H1 (cell line): ENCODE data around the gene JAKMIP2. TPM values are rescaled to one million over a fixed set of nuclear protein-coding genes. Genes with fewer than 3 reads are reported as not detected.

ENCODE experiments used
- CTCF ChIA-PET: fragments of 300-600 bp; sonication (Branson Sonifier 250); formaldehyde crosslinking; loops from one replicate; lab custom pipeline; 2021; ENCODE audit not compliant: partially characterized antibody; lab: Charles Lee
- POLR2A ChIA-PET: fragments of 300-600 bp; sonication (Branson Sonifier 250); formaldehyde crosslinking; loops from one replicate; lab custom pipeline; 2021; ENCODE audit warnings: inconsistent platforms; ENCODE audit not compliant: partially characterized antibody; lab: Charles Lee
- DNase-seq, 2 experiments: peaks; one replicate each; pipeline versions ENCODE4 v3.0.0 to v3.0.0-alpha.2; 2010 to 2022; ENCODE audit warnings: low spot score in 2 of 2, low read depth in 1 of 2, mixed read lengths in 1 of 2
- FAIRE-seq: peaks from 2 replicates; lab custom pipeline; 2011; peaks lifted over from hg19 to GRCh38; lab: Jason Lieb, UNC
- H2AFZ ChIP-seq: 2 replicates; pipeline ENCODE4 v1.8.1; 2012; ENCODE audit warnings: low read length, inconsistent platforms
- H2AK5ac ChIP-seq: 2 replicates; pipeline ENCODE4 v1.6.1; 2013; ENCODE audit warnings: low read depth, low read length
- H2BK120ac ChIP-seq: replicated peaks from 2 replicates; pipeline ENCODE3; 2013; ENCODE audit warnings: low read depth, low read length, inconsistent platforms
- H2BK12ac ChIP-seq: 2 replicates; pipeline ENCODE4 v1.6.1; 2013; ENCODE audit warnings: low read depth, low read length
- H2BK15ac ChIP-seq: 2 replicates; pipeline ENCODE4 v1.6.1; 2013; ENCODE audit warnings: low read length
- H2BK20ac ChIP-seq: 2 replicates; pipeline ENCODE4 v1.6.1; 2013; ENCODE audit warnings: low read length
- H2BK5ac ChIP-seq: 2 replicates; pipeline ENCODE4 v1.6.1; 2013; ENCODE audit warnings: low read depth, low read length
- H3K14ac ChIP-seq: 2 replicates; pipeline ENCODE4 v1.6.1; 2013; ENCODE audit warnings: inconsistent platforms; ENCODE audit not compliant: insufficient read length
- H3K18ac ChIP-seq: 2 replicates; pipeline ENCODE4 v1.6.1; 2013; ENCODE audit warnings: low read length; ENCODE audit errors: extremely low read depth
- H3K23ac ChIP-seq: 2 replicates; pipeline ENCODE4 v1.6.1; 2013; ENCODE audit warnings: inconsistent platforms; ENCODE audit not compliant: insufficient read length
- H3K23me2 ChIP-seq: 2 replicates; pipeline ENCODE4 v1.6.1; 2013; ENCODE audit warnings: low read depth, low read length
- H3K27ac ChIP-seq: 2 replicates; pipeline ENCODE4 v1.6.1; 2011; ENCODE audit warnings: low read depth, low read length, inconsistent platforms
- H3K27me3 ChIP-seq, 4 experiments: replicated peaks in 1 of 4; 1 replicate in 1 of 4; 2 replicates in 3 of 4; pipeline versions ENCODE4 v1.6.1 to v1.8.1; 2011 to 2013; ENCODE audit warnings: low read length in 3 of 4, mild to moderate bottlenecking in 3 of 4, inconsistent platforms in 2 of 4, mixed read lengths in 2 of 4, moderate library complexity in 1 of 4; ENCODE audit not compliant: control insufficient read depth in 3 of 4, insufficient read depth in 3 of 4; ENCODE audit errors: extremely low read depth in 1 of 4
- H3K36me3 ChIP-seq, 4 experiments: 2 replicates each; pipeline versions ENCODE4 v1.6.1 to v1.8.1; 2011 to 2013; ENCODE audit warnings: mild to moderate bottlenecking in 4 of 4, low read length in 3 of 4, moderate library complexity in 2 of 4, control low read depth in 1 of 4, inconsistent platforms in 1 of 4; ENCODE audit not compliant: insufficient read depth in 4 of 4, control insufficient read depth in 2 of 4
- H3K4ac ChIP-seq: replicated peaks from 2 replicates; pipeline ENCODE3; 2013; ENCODE audit warnings: low read length, low read depth, mixed read lengths, inconsistent platforms; ENCODE audit not compliant: insufficient read length
- H3K4me1 ChIP-seq, 4 experiments: replicated peaks in 1 of 4; 1 replicate in 1 of 4; 2 replicates in 3 of 4; pipeline versions ENCODE4 v1.6.1 to v1.8.1; 2011 to 2013; ENCODE audit warnings: low read length in 3 of 4, inconsistent platforms in 2 of 4, mixed read lengths in 1 of 4; ENCODE audit not compliant: insufficient read depth in 4 of 4, control insufficient read depth in 3 of 4
- H3K4me2 ChIP-seq, 2 experiments: 2 replicates each; pipeline versions ENCODE4 v1.6.1 to v1.8.1; 2011 to 2013; ENCODE audit warnings: low read depth in 2 of 2, low read length in 2 of 2, control low read depth in 1 of 2, inconsistent platforms in 1 of 2, mild to moderate bottlenecking in 1 of 2; ENCODE audit not compliant: insufficient read depth in 1 of 2
- H3K4me3 ChIP-seq, 4 experiments: fragments of 200-600, 300-600 bp in 1 of 4; sonication (generic), shearing (Covaris generic), sonication (Bioruptor Twin) in 1 of 4; 2 replicates each; pipeline versions ENCODE4 v1.5.1 to v1.8.1; 2011 to 2016; ENCODE audit warnings: low read length in 4 of 4, low read depth in 3 of 4, control low read depth in 2 of 4, inconsistent platforms in 2 of 4, mild to moderate bottlenecking in 2 of 4, mixed read lengths in 1 of 4, moderate library complexity in 1 of 4; ENCODE audit not compliant: insufficient read depth in 2 of 4; ENCODE audit errors: extremely low read depth in 1 of 4
- H3K56ac ChIP-seq: replicated peaks from 2 replicates; pipeline ENCODE3; 2013; ENCODE audit warnings: low read depth, mild to moderate bottlenecking, mixed read lengths, low read length, inconsistent platforms; ENCODE audit not compliant: insufficient read length
- H3K79me1 ChIP-seq: 2 replicates; pipeline ENCODE4 v1.6.1; 2013; ENCODE audit warnings: low read depth, low read length, control low read depth
- H3K79me2 ChIP-seq, 2 experiments: 2 replicates each; pipeline versions ENCODE4 v1.6.1 to v1.8.1; 2012 to 2013; ENCODE audit warnings: low read length in 2 of 2, mild to moderate bottlenecking in 2 of 2, inconsistent platforms in 1 of 2; ENCODE audit not compliant: insufficient read depth in 2 of 2, control insufficient read depth in 1 of 2
- H3K9ac ChIP-seq, 4 experiments: replicated peaks in 1 of 4; 1 replicate in 1 of 4; 2 replicates in 3 of 4; pipeline versions ENCODE4 v1.6.1 to v1.8.1; 2011 to 2013; ENCODE audit warnings: low read depth in 3 of 4, low read length in 3 of 4, control low read depth in 2 of 4, mild to moderate bottlenecking in 2 of 4, moderate library complexity in 2 of 4, inconsistent platforms in 1 of 4; ENCODE audit errors: extremely low read depth in 1 of 4
- H3K9me3 ChIP-seq, 2 experiments: 2 replicates each; pipeline versions ENCODE4 v1.6.1 to v1.8.1; 2012 to 2013; ENCODE audit warnings: mild to moderate bottlenecking in 2 of 2, moderate library complexity in 2 of 2, control low read depth in 1 of 2, inconsistent platforms in 1 of 2, low read depth in 1 of 2, low read length in 1 of 2, mixed read lengths in 1 of 2; ENCODE audit not compliant: insufficient read depth in 2 of 2
- H4K20me1 ChIP-seq, 2 experiments: replicated peaks in 1 of 2; 2 replicates each; pipeline versions ENCODE3 to v1.8.1; 2011 to 2013; ENCODE audit warnings: inconsistent platforms in 2 of 2, low read length in 2 of 2, mild to moderate bottlenecking in 1 of 2; ENCODE audit not compliant: insufficient read depth in 2 of 2, control insufficient read depth in 1 of 2
- H4K5ac ChIP-seq: 2 replicates; pipeline ENCODE4 v1.6.1; 2013; ENCODE audit warnings: low read length, low read depth, mixed read lengths, inconsistent platforms; ENCODE audit not compliant: insufficient read length
- H4K8ac ChIP-seq: 2 replicates; pipeline ENCODE4 v1.8.0; 2013; ENCODE audit warnings: mild to moderate bottlenecking, moderate library complexity, low read length, inconsistent platforms; ENCODE audit not compliant: insufficient read depth; ENCODE audit errors: extremely low read depth
- H4K91ac ChIP-seq: replicated peaks from 2 replicates; pipeline ENCODE3; 2013; ENCODE audit warnings: low read length, mixed read lengths, inconsistent platforms; ENCODE audit not compliant: insufficient read length
- BCL11A ChIP-seq, 2 experiments: IDR thresholded peaks; one replicate each; pipeline ENCODE4 v1.6.1; 2011; ENCODE audit warnings: low read depth in 2 of 2, low read length in 2 of 2, mild to moderate bottlenecking in 2 of 2
- CBX8 ChIP-seq: fragments of 300-800, 300-1000 bp; sonication (generic); IDR thresholded peaks from 2 replicates; pipeline ENCODE4 v1.7.1; 2016; ENCODE audit warnings: low read depth, low read length, borderline replicate concordance
- CEBPB ChIP-seq: IDR thresholded peaks from 2 replicates; pipeline ENCODE4 v1.6.1; 2012; ENCODE audit warnings: low read depth, low read length
- JUND ChIP-seq: IDR thresholded peaks from 2 replicates; pipeline ENCODE4 v1.6.1; 2011; ENCODE audit warnings: mild to moderate bottlenecking, improper control_type of control experiment, low read length
- POLR2AphosphoS5 ChIP-seq: IDR thresholded peaks from 2 replicates; pipeline ENCODE4 v1.6.1; 2011; ENCODE audit warnings: low read depth, low read length
- RAD21 ChIP-seq, 2 experiments: IDR thresholded peaks in 1 of 2; conservative IDR thresholded peaks in 1 of 2; 2 replicates each; pipeline ENCODE4 v1.6.1; 2011; ENCODE audit warnings: low read depth in 2 of 2, low read length in 2 of 2, improper control_type of control experiment in 1 of 2, inconsistent platforms in 1 of 2, mild to moderate bottlenecking in 1 of 2, moderate library complexity in 1 of 2
- SAP30 ChIP-seq: fragments of 300-600 bp; sonication (generic); IDR thresholded peaks from 2 replicates; pipeline ENCODE4 v1.7.1; 2012; ENCODE audit warnings: low read length, moderate library complexity, mild to moderate bottlenecking, inconsistent platforms; ENCODE audit not compliant: insufficient read depth, insufficient replicate concordance
- SIX5 ChIP-seq: IDR thresholded peaks from 2 replicates; pipeline ENCODE4 v1.6.1; 2011; ENCODE audit warnings: mild to moderate bottlenecking, low read depth, low read length
- TAF1 ChIP-seq: IDR thresholded peaks from 2 replicates; pipeline ENCODE4 v1.6.1; 2011; ENCODE audit warnings: mild to moderate bottlenecking, low read depth, low read length
- TAF7 ChIP-seq: optimal IDR thresholded peaks from 2 replicates; pipeline ENCODE3; 2011; ENCODE audit warnings: low read depth, mild to moderate bottlenecking, inconsistent platforms, low read length, moderate library complexity, borderline replicate concordance
- TCF12 ChIP-seq: IDR thresholded peaks from 2 replicates; pipeline ENCODE4 v1.6.1; 2011; ENCODE audit warnings: low read depth, mild to moderate bottlenecking, low read length
- TEAD4 ChIP-seq: IDR thresholded peaks from 2 replicates; pipeline ENCODE4 v1.6.1; 2012; ENCODE audit warnings: low read depth, low read length, inconsistent platforms, mixed read lengths
- YY1 ChIP-seq: IDR thresholded peaks from 2 replicates; pipeline ENCODE4 v1.6.1; 2011; ENCODE audit warnings: low read depth, mild to moderate bottlenecking, low read length
- WGBS, 2 experiments: shearing (Covaris generic) in 1 of 2; methylation state at CpG; one replicate each; pipeline versions ENCODE4 v1.1.6 to v1.1.7; 2013 to 2015; ENCODE audit warnings: low lambda C conversion rate in 2 of 2, mixed read lengths in 2 of 2, inconsistent platforms in 1 of 2, low coverage in 1 of 2, missing lambda C conversion rate in 1 of 2; ENCODE audit not compliant: insufficient replicate concordance in 2 of 2, insufficient coverage in 1 of 2, insufficient read length in 1 of 2; ENCODE audit errors: extremely low coverage in 1 of 2, missing lambda C conversion rate in 1 of 2; 5-methylcytosine and 5-hydroxymethylcytosine counted together
- polyA plus RNA-seq, 7 experiments: library from polyadenylated mRNA; depleted of rRNA in 3 of 7; stranded (reverse) in 5 of 7; unstranded in 2 of 7; fragments of >200 nt in 5 of 7; fragments of 200-250 nt in 2 of 7; gene quantifications; 1 replicate in 5 of 7; 2 replicates in 1 of 7; 4 replicates in 1 of 7; pipeline versions ENCODE4 v1.2.1 to v1.2.3, GENCODE V29; 2011 to 2013; ENCODE audit warnings: missing spikeins in 2 of 7, mixed read lengths in 2 of 7
- total RNA-seq: library from RNA; stranded (reverse); fragmentation: NEBNext Ultra II Directional; extraction: Animal tissue kit (Norgen Biotek cat#: 25700); gene quantifications from 2 replicates; pipeline ENCODE4 v1.2.1, GENCODE V29; 2021
- TF ChIP-seq, protein P1 (sequence below): IDR thresholded peaks from 2 replicates; pipeline ENCODE4 v1.6.1; 2012; ENCODE audit warnings: inconsistent platforms

The JAKMIP2 gene
- total and polyA plus RNA-seq, 2 of the 8 experiments (the other 6 are each of a cell fraction or from before 2014, with no cell fraction given): 2.4 to 13.6 TPM

DNA sequence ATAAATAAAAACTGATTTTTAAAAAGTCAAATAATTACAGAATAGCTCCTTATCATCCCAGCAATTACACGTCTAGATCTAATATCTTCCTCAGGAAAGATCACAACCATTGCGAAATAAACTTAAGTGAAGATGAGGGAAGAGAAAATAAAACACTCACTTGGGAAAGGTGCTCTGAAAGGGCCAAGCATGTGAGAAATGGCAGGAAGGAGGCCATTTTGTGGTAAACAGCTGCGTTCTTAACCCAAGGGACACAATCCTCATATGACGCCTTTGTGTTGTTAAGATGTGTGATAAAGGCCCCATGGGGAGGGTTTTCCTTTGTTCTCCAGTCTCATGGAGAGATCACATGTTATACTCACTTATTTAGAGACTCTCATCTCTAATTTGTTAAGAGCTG, 32.5 kb downstream of the JAKMIP2 start:
- WGBS, 2 experiments: 61% methylated on average over 4 of the region's 4 CpGs; no CpG with 5 or more reads in 1 of the 2 experiments
- H2BK5ac ChIP-seq: no peak overlapping the region
- H3K27me3 ChIP-seq: no peaks in the 10 kb centered on the region
- H3K4ac ChIP-seq: no peak overlapping the region
- FAIRE-seq: peak; percentile 93
- H3K9ac ChIP-seq: no peak overlapping the region
- no peak overlapping the region for H2BK120ac ChIP-seq
- ChIA-PET CTCF (interaction anchor here (1.7 to 2.2 kb wide), 2 partner anchors 9 to 73 kb away, joined by 9 to 10 read pairs; no protein-coding TSS in a partner anchor), POLR2A (interaction anchor here (0.7 to 1.6 kb wide), 5 partner anchors 11 to 32 kb away, joined by 3 to 4 read pairs (median 3); no protein-coding TSS in a partner anchor)
- peak overlapping the region in 1 of 4 experiments; percentile 11; a peak in 1 of 8 replicates for H3K4me3 ChIP-seq
- no peaks in the 10 kb centered on the region for H3K36me3 ChIP-seq
- H2BK20ac ChIP-seq: no peak overlapping the region
- no peak overlapping the region for H3K18ac ChIP-seq
- no peaks in the 10 kb centered on the region; the same call in 1 of the 2 replicates for H3K79me1 ChIP-seq
- H3K23me2 ChIP-seq: no peaks in the 10 kb centered on the region
- no peak overlapping the region for H3K23ac ChIP-seq
- H3K9me3 ChIP-seq: no peaks in the 10 kb centered on the region
- no peak overlapping the region for H3K27ac ChIP-seq
- H2AK5ac ChIP-seq: no peak overlapping the region
- no peak overlapping the region for H3K56ac ChIP-seq
- H3K14ac ChIP-seq: no peak overlapping the region
- peaks cover 0 to 18% of the 10 kb centered on the region in 2 experiments; a peak in 2 of 4 replicates for H3K79me2 ChIP-seq
- H4K8ac ChIP-seq: no peak overlapping the region
- no peak overlapping the region for H2AFZ ChIP-seq
- peaks cover 8 to 29% (median 14%) of the 10 kb centered on the region in 4 experiments for H3K4me1 ChIP-seq
- H4K5ac ChIP-seq: no peak overlapping the region
- peak in 1 of 2 experiments; percentile 10 for DNase-seq
- H2BK12ac ChIP-seq: no peak overlapping the region
- no peak overlapping the region for H4K91ac ChIP-seq
- H3K4me2 ChIP-seq: no peak overlapping the region
- no peak overlapping the region for H2BK15ac ChIP-seq
- peaks cover 0 to 6% of the 10 kb centered on the region in 2 experiments for H4K20me1 ChIP-seq
- TF ChIP-seq TAF7 (no peak), TAF1 (no peak), BCL11A (IDR thresholded peaks at IDR 0.05; ENCODE audit: low read depth in 2 of 2, low read length in 2 of 2) (no peak), RAD21 (IDR thresholded peaks at IDR 0.05 in 1 of 2, conservative IDR thresholded peaks at IDR 0.05 in 1 of 2; ENCODE audit: low read depth in 2 of 2, low read length in 2 of 2) (no peak), POLR2AphosphoS5 (0 out of 2 replicates have a peak, but pooled peaks have one; percentile 22), CBX8 (no peak), SIX5 (no peak), YY1 (peak; percentile 94), TCF12 (0 out of 2 replicates have a peak, but pooled peaks have one; percentile 42), SAP30 (no peak), CEBPB (0 out of 2 replicates have a peak, but pooled peaks have one; percentile 51), JUND (no peak), TEAD4 (peak; percentile 49; the same call in 1 of the 2 replicates)
- TF ChIP-seq, protein P1, sequence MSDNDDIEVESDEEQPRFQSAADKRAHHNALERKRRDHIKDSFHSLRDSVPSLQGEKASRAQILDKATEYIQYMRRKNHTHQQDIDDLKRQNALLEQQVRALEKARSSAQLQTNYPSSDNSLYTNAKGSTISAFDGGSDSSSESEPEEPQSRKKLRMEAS: peak; percentile 51; the same call in 1 of the 2 replicates
